ENCODE results near the gene PLSCR2. TPM values are rescaled to one million over a fixed set of nuclear protein-coding genes. Genes with fewer than 3 reads are reported as not detected.

The PLSCR2 gene
- polyA plus RNA-seq, 1 donor (not counting 4 experiments of a cell fraction or from before 2014, with no cell fraction given) = not detected

GRCh38 chr3:146431240-146431639 is 38.1 kb downstream of the PLSCR2 start:
- H3K9me1 ChIP-seq (ENCODE audit: control insufficient read depth, extremely low read depth, insufficient read depth, low read length) = no peaks in the 10 kb centered on the region
- no peaks in the 10 kb centered on the region for H3K36me3 ChIP-seq (ENCODE audit: control insufficient read depth in 2 of 2, extremely low read depth in 1 of 2, insufficient read depth in 2 of 2, low read length in 2 of 2)
- H3K9ac ChIP-seq (ENCODE audit: control insufficient read depth, extremely low read depth, insufficient read depth, low read length) = no peak overlapping the region
- dilution Hi-C loops (cut with MboI; ENCODE audit: extremely low pct_ligation_motif_present, low sequenced_read_pairs) = no loop called here
- H2AFZ ChIP-seq (ENCODE audit: control insufficient read depth, low read length) = no peak overlapping the region
- DNase-seq (ENCODE audit: low read depth, low spot score) (no peak), FAIRE-seq (no peak)
- H3K4me2 ChIP-seq (ENCODE audit: control insufficient read depth, extremely low read depth, insufficient read depth, low read depth, low read length) = no peak overlapping the region
- no peaks in the 10 kb centered on the region for H3K4me1 ChIP-seq (ENCODE audit: control insufficient read depth, extremely low read depth, insufficient read depth, low read length)
- no peaks in the 10 kb centered on the region for H3K9me3 ChIP-seq (ENCODE audit: control insufficient read depth, low read depth, low read length)
- H3K27me3 ChIP-seq (ENCODE audit: control insufficient read depth, extremely low read depth, insufficient read depth, low read length) = no peaks in the 10 kb centered on the region
- H4K20me1 ChIP-seq (ENCODE audit: control insufficient read depth, extremely low read depth, insufficient read depth, low read length) = no peaks in the 10 kb centered on the region
- no peak overlapping the region for H3K4me3 ChIP-seq (ENCODE audit: control insufficient read depth in 2 of 3, extremely low read depth in 1 of 3, insufficient read depth in 2 of 3, low read depth in 1 of 3, low read length in 3 of 3)
- no peak overlapping the region for H3K27ac ChIP-seq (ENCODE audit: control insufficient read depth, insufficient read depth, low read length)
- TF ChIP-seq, protein P1, sequence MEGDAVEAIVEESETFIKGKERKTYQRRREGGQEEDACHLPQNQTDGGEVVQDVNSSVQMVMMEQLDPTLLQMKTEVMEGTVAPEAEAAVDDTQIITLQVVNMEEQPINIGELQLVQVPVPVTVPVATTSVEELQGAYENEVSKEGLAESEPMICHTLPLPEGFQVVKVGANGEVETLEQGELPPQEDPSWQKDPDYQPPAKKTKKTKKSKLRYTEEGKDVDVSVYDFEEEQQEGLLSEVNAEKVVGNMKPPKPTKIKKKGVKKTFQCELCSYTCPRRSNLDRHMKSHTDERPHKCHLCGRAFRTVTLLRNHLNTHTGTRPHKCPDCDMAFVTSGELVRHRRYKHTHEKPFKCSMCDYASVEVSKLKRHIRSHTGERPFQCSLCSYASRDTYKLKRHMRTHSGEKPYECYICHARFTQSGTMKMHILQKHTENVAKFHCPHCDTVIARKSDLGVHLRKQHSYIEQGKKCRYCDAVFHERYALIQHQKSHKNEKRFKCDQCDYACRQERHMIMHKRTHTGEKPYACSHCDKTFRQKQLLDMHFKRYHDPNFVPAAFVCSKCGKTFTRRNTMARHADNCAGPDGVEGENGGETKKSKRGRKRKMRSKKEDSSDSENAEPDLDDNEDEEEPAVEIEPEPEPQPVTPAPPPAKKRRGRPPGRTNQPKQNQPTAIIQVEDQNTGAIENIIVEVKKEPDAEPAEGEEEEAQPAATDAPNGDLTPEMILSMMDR (optimal IDR thresholded peaks at IDR 0.05 in 1 of 3, IDR thresholded peaks at IDR 0.05 in 1 of 3, conservative IDR thresholded peaks at IDR 0.05 in 1 of 3; ENCODE audit: extremely low read depth in 1 of 3, insufficient read depth in 2 of 3, low read length in 3 of 3) = no peak
- no peak for TF ChIP-seq EZH2 (IDR thresholded peaks at IDR 0.05; ENCODE audit: low read length)
- no peaks in the 10 kb centered on the region for H3K79me2 ChIP-seq (ENCODE audit: control insufficient read depth, insufficient read depth, low read length)

GRCh38 chr3:146425341-146425740 is 44.0 kb downstream of the PLSCR2 start:
- DNase-seq (ENCODE audit: low read depth, low spot score) = no peak
- no peaks in the 10 kb centered on the region for H3K79me2 ChIP-seq (ENCODE audit: control insufficient read depth, insufficient read depth, low read length)
- no peak for FAIRE-seq
- H3K27me3 ChIP-seq (ENCODE audit: control insufficient read depth, extremely low read depth, insufficient read depth, low read length) = no peaks in the 10 kb centered on the region
- H3K9ac ChIP-seq (ENCODE audit: control insufficient read depth, extremely low read depth, insufficient read depth, low read length) = no peak overlapping the region
- H3K9me3 ChIP-seq (ENCODE audit: control insufficient read depth, low read depth, low read length) = no peaks in the 10 kb centered on the region
- H2AFZ ChIP-seq (ENCODE audit: control insufficient read depth, low read length) = no peak overlapping the region
- dilution Hi-C loops (cut with MboI; ENCODE audit: extremely low pct_ligation_motif_present, low sequenced_read_pairs) = no loop called here
- no peaks in the 10 kb centered on the region for H3K4me1 ChIP-seq (ENCODE audit: control insufficient read depth, extremely low read depth, insufficient read depth, low read length)
- no peaks in the 10 kb centered on the region for H3K36me3 ChIP-seq (ENCODE audit: control insufficient read depth in 2 of 2, extremely low read depth in 1 of 2, insufficient read depth in 2 of 2, low read length in 2 of 2)
- TF ChIP-seq, protein P1 (optimal IDR thresholded peaks at IDR 0.05 in 1 of 3, IDR thresholded peaks at IDR 0.05 in 1 of 3, conservative IDR thresholded peaks at IDR 0.05 in 1 of 3; ENCODE audit: extremely low read depth in 1 of 3, insufficient read depth in 2 of 3, low read length in 3 of 3) = no peak
- TF ChIP-seq EZH2 (IDR thresholded peaks at IDR 0.05; ENCODE audit: low read length) = no peak
- no peak overlapping the region for H3K27ac ChIP-seq (ENCODE audit: control insufficient read depth, insufficient read depth, low read length)
- H4K20me1 ChIP-seq (ENCODE audit: control insufficient read depth, extremely low read depth, insufficient read depth, low read length) = no peaks in the 10 kb centered on the region
- no peaks in the 10 kb centered on the region for H3K9me1 ChIP-seq (ENCODE audit: control insufficient read depth, extremely low read depth, insufficient read depth, low read length)
- no peak overlapping the region for H3K4me3 ChIP-seq (ENCODE audit: control insufficient read depth in 2 of 3, extremely low read depth in 1 of 3, insufficient read depth in 2 of 3, low read depth in 1 of 3, low read length in 3 of 3)
- H3K4me2 ChIP-seq (ENCODE audit: control insufficient read depth, extremely low read depth, insufficient read depth, low read depth, low read length) = no peak overlapping the region
